Sciatic nerve (tissue), 2 donors: Measurements from ENCODE around the gene NPFFR1. TPM values are rescaled to one million over a fixed set of nuclear protein-coding genes. Genes with fewer than 3 reads are reported as not detected.

ENCODE experiments used
- ATAC-seq: fragments of 200-7000 bp; cut with Tn5 transposase; one replicate; pipeline ENCODE4 v1.9.1; 2020; ENCODE audit warnings: mild to moderate bottlenecking, moderate library complexity
- DNase-seq: peaks from one replicate; pipeline ENCODE4 v3.0.0-alpha.2; 2020; ENCODE audit warnings: low spot score
- intact Hi-C: fragments of 100-400 bp; cut with DNase I; formaldehyde crosslinking; loops from one replicate; pipeline ENCODE4 v1.14.2; 2022
- total RNA-seq: library from RNA; stranded (reverse); fragmentation: NEBNext Ultra II Directional; extraction: Animal tissue kit (Norgen Biotek cat#: 25700); gene quantifications from one replicate; pipeline ENCODE4 v1.2.1, GENCODE V29; 2021
- donor health status: DM: no; HTN: no; CAD: no.
- donor health status: DM: no; HTN: no; CAD: no.

The NPFFR1 gene
- 4.8 TPM for total RNA-seq

- ATAC-seq (peak; percentile 57), DNase-seq (no peak)
- intact Hi-C loops: no loop called here
Measured at GRCh38 chr10:70283445-70284399, at the start of gene NPFFR1. Gene NPFFR1 (minus strand): TSS chr10:70284004. CDS start chr10:70283676, 328 bp downstream.

- no peak for DNase-seq
- intact Hi-C loops: no loop called here
Measured at GRCh38 chr10:70333268-70333667, 49.5 kb upstream of the NPFFR1 start.

GRCh38 chr10:70331486-70332268 is 47.9 kb upstream of the NPFFR1 start:
- ATAC-seq: peak; percentile 68
- no peak for DNase-seq
- intact Hi-C loops: no loop called here

More at GRCh38 chr10:70333268-70333667, 49.5 kb upstream of the NPFFR1 start:
- ATAC-seq: no peak

GRCh38 chr10:70331160-70331485 is 47.3 kb upstream of the NPFFR1 start:
- DNase-seq (no peak), ATAC-seq (no peak)
- intact Hi-C loops: no loop called here

GRCh38 chr10:70330671-70331070 is 46.9 kb upstream of the NPFFR1 start:
- no peak for ATAC-seq
- DNase-seq: no peak
- intact Hi-C loops: no loop called here

GRCh38 chr10:70328967-70329366 is 45.2 kb upstream of the NPFFR1 start:
- DNase-seq: no peak
- intact Hi-C loops: no loop called here
- ATAC-seq: peak; percentile 8

GRCh38 chr10:70328018-70328417 is 44.2 kb upstream of the NPFFR1 start:
- no peak for DNase-seq
- no peak for ATAC-seq
- intact Hi-C loops: no loop called here

GRCh38 chr10:70324951-70325781 is 41.4 kb upstream of the NPFFR1 start:
- intact Hi-C loops: no loop called here
- DNase-seq (peak; percentile 59), ATAC-seq (peak; percentile 47)

GRCh38 chr10:70324339-70324861 is 40.6 kb upstream of the NPFFR1 start:
- DNase-seq (peak; percentile 60), ATAC-seq (peak; percentile 77)
- intact Hi-C loops: no loop called here

GRCh38 chr10:70323697-70324338 is 40.0 kb upstream of the NPFFR1 start:
- ATAC-seq (no peak), DNase-seq (no peak)
- intact Hi-C loops: no loop called here

- no peak for DNase-seq
- intact Hi-C loops: no loop called here
- no peak for ATAC-seq
Measured at GRCh38 chr10:70323138-70323696, 39.4 kb upstream of the NPFFR1 start.

GRCh38 chr10:70321897-70322890 is 38.4 kb upstream of the NPFFR1 start:
- DNase-seq: peak; percentile 6
- no peak for ATAC-seq
- intact Hi-C loops: no loop called here

- DNase-seq (no peak), ATAC-seq (no peak)
- intact Hi-C loops: no loop called here
Measured at GRCh38 chr10:70321233-70321632, 37.4 kb upstream of the NPFFR1 start.

GRCh38 chr10:70320751-70321150 is 36.9 kb upstream of the NPFFR1 start:
- intact Hi-C loops: no loop called here
- DNase-seq (no peak), ATAC-seq (no peak)

- intact Hi-C loops: no loop called here
- DNase-seq (no peak), ATAC-seq (no peak)
Measured at GRCh38 chr10:70319824-70320223, 36.0 kb upstream of the NPFFR1 start.

- DNase-seq (no peak), ATAC-seq (no peak)
- intact Hi-C loops: no loop called here
Measured at GRCh38 chr10:70319183-70319582, 35.4 kb upstream of the NPFFR1 start.

- DNase-seq: no peak
- no peak for ATAC-seq
- intact Hi-C loops: no loop called here
Measured at GRCh38 chr10:70317943-70318318, 34.1 kb upstream of the NPFFR1 start.
